Activated CD4-positive, alpha-beta T cell treated with anti-CD3 and anti-CD28 coated beads for 4 hours (primary cell): ENCODE measurements around the gene SMARCA2.

Source experiments
- DNase-seq, 2 donors: peaks; one replicate each; pipeline ENCODE4 v3.0.0-alpha.2; 2020

Gene SMARCA2

DNA sequence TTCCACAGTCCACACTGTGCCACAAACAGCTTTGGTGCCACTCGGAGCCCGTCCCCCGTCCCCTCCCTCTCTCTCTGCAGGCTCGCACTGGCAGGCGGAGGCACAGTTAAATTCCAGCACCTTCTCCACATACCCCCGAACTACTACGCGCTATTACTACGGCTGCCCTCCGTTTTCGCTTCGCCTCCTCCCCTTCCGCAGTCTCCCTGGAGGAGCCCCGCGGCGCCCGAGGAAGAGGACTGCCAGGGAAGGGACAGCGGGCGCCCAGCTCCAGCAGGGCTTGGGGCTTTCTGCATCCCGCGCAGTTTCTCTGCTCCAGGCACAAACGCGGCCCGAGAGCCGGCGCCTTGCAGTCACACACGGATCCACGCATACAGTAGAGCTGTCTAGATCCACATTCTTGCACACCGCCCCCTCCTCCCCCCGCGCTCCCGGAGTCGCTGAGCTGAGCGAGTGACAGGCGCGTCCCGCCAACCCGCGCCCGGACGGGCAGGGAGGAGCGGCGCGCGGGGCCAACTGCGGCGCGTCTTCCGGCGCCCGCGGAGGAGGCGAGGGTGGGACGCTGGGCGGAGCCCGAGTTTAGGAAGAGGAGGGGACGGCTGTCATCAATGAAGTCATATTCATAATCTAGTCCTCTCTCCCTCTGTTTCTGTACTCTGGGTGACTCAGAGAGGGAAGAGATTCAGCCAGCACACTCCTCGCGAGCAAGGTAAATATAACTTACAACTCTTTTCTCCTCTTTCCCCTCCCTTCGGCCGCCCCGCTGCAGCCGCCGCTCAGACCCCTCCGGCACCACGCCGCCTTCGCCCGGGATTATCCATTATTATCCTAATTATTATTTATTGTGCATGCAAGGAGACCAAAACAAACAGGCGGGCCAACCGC lies at the start of gene SMARCA2:
SMARCA2 (plus strand) TSS at position 652 of the 885 bp plus-strand sequence. CDS start 13,676 bp downstream, outside the sequence.
- DNase-seq = peak; percentile 97

- no peak for DNase-seq
Observed at GRCh38 chr9:1966725-1967366, 48.3 kb upstream of the SMARCA2 start.

DNA sequence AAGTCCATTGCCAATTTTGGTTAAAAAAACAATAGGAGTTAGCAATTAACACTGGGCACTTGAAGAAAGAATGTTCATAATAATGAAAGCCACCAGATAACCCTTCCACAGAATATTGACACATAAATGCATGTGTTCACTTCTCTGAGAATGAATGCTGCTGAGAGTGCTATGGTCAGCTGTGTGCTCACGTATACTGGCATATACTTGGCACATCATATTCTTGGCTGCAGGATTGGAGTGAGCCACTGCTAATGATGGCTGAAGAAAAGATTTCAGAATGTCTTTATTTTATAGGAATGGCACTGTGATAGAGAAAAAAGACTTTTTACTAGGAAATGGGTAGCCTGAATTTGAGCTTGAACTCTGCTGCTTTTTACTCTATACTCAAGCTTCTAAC lies 46.0 kb upstream of the SMARCA2 start:
- DNase-seq = no peak

DNA sequence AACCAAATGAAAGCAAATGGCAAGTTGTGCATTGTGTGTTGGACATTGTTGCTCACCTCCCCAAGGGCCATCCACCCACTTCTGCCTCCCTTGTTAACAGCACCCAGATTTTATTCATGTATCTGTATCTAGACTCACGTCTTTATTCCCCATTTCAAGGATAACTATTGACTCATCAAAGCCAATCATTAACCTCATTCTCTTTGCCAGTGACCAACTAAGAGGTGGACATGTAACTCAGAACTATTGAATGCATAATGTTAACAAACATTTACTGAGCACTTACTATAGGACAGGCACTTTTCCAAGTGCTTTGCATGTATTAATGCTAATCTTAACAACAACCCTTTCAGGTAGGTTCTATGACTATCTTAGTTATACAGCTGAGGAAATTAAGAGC lies 45.2 kb upstream of the SMARCA2 start:
- no peak for DNase-seq

- DNase-seq = no peak
Observed at GRCh38 chr9:1972672-1973071, 42.5 kb upstream of the SMARCA2 start.

- DNase-seq = no peak
Observed at GRCh38 chr9:1977026-1977425, 38.1 kb upstream of the SMARCA2 start.

DNA sequence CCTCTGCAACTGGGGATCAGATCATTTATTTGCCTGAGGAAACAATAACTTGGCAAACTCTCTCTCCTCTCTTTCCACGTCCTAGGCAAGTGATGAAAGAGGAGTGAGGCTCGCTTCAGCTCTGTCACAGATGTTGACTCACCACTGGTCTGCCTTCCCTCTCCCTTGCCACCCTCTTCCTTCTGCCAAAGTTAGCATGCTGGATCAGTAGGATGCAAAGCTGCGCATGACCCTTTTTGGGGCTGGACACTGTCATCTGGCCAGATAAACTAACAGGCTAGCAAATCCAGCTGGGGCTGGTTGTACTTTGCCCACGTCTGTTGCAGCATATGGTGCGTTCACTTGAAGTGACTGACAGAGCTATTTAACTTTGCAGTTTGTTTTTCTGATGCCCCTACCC lies 36.2 kb upstream of the SMARCA2 start:
- DNase-seq = no peak

DNA sequence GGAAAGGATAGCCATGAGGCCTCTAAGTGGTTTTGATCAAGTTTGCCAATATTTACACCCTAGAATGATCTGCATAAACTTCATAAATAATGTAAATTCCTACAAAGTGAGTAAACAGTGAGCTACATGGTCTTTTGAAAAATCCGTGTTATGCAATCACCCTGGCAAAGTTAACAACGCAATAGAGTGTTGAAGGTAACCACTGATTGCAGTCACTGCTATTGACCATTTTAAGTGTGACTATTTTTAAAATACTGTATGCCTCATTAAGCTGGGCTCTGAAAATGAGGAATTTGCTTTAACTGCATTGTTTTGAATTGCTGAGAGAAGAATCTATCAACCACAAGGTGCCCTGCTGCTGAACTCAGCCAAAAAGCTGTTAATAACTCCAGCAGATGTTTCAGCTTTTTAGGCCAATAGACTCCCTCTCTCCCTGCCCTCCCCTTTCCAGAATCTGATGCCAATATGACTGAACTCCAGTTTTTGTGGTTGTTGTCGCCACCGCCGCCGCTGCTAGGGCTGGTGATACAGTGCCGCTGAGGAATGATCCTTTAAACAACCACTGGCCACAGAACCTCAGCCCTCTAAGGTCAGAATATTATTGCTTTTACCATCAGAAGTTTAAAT lies 35.3 kb upstream of the SMARCA2 start:
- no peak for DNase-seq

GRCh38 chr9:1980387-1980786 lies 34.8 kb upstream of the SMARCA2 start:
- DNase-seq = no peak

- no peak for DNase-seq
Observed at GRCh38 chr9:1982074-1982473, 33.1 kb upstream of the SMARCA2 start.

GRCh38 chr9:1986341-1986740 lies 28.8 kb upstream of the SMARCA2 start:
- no peak for DNase-seq

DNA sequence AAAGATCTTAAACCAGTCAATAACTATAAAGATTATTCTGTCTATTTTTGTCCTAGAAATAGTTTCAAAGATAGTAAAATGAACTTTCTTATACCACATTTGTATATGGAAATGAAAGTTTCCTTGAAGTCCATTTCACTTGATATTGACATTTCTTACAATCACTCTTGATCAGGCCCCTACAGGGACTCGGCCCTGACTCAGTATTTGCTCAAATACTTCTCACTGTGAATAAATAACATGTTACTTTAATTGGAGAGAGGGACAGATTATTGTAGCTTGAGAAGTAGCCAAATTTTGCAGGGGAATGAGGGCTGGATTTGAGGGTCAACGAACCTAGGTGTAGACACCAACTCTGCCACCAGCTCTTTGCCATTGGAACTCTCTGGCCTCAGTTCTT lies 25.6 kb upstream of the SMARCA2 start:
- no peak for DNase-seq

GRCh38 chr9:1994180-1994579 lies 21.0 kb upstream of the SMARCA2 start:
- DNase-seq = no peak

- no peak for DNase-seq
Observed at GRCh38 chr9:1995084-1995483, 20.1 kb upstream of the SMARCA2 start.

DNA sequence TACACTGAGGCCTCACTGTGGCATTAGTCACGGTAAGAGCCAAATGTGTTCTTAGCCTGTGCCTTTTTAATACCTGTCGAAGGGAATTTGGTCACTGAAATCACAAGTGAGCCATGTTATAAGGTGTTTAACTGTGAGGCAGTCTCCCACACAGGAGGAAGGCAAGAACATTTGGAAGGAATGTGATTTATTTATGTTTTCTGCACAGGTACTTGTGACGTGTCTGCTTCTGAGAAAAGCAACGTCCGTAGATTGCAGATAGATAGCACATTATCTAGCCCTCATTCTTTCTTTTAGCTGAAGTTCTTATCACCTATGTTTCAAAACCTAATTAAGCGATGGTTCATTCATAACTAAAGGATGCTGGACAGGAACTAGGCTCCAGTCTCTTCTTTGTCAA lies 19.0 kb upstream of the SMARCA2 start:
- DNase-seq = no peak

- DNase-seq = no peak
Observed at GRCh38 chr9:1997646-1998045, 17.5 kb upstream of the SMARCA2 start.

DNA sequence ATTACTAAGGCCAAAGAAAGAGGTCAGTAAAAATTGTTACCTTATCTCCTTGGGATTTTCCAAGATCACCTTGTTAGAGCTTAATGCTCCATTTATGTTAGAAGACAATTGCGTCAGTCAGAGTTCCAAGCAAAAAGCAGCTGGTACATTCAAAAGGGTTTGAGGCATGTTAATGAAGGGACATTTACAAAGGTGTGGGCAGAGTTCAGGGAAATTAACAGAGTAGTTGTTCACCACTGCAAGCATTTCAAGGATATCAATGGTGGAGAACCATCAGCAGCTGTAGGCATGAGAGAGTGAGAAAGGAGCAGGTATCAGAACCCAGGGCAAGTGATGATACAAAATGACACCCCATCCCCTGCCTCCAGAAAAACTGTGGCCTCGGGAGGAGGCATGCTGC lies 17.0 kb upstream of the SMARCA2 start:
- no peak for DNase-seq

- no peak for DNase-seq
Observed at GRCh38 chr9:2000314-2000713, 14.8 kb upstream of the SMARCA2 start.

GRCh38 chr9:2008372-2008771 lies 6.8 kb upstream of the SMARCA2 start:
- DNase-seq = no peak

DNA sequence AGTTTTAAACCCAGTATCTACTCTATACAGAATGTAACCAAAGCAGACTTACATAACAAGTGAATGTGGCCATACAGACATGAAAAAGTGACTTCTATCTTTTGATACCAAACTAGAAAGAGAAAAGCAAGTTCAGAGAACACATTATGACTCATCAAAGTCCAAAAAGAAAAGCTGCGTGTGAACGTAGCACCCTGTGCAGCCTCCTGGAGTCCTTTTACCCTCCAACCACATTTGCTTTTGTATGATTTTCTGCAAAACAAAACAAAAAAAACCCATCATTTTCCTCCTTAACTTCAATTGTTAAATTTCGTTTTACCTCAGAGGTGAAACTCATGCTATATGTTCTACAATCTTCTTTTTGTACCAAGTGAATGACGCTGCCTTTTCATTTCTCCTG lies 2.8 kb upstream of the SMARCA2 start:
- DNase-seq = no peak

- DNase-seq = no peak
Observed at GRCh38 chr9:2013743-2014475, 1.2 kb upstream of the SMARCA2 start.

DNA sequence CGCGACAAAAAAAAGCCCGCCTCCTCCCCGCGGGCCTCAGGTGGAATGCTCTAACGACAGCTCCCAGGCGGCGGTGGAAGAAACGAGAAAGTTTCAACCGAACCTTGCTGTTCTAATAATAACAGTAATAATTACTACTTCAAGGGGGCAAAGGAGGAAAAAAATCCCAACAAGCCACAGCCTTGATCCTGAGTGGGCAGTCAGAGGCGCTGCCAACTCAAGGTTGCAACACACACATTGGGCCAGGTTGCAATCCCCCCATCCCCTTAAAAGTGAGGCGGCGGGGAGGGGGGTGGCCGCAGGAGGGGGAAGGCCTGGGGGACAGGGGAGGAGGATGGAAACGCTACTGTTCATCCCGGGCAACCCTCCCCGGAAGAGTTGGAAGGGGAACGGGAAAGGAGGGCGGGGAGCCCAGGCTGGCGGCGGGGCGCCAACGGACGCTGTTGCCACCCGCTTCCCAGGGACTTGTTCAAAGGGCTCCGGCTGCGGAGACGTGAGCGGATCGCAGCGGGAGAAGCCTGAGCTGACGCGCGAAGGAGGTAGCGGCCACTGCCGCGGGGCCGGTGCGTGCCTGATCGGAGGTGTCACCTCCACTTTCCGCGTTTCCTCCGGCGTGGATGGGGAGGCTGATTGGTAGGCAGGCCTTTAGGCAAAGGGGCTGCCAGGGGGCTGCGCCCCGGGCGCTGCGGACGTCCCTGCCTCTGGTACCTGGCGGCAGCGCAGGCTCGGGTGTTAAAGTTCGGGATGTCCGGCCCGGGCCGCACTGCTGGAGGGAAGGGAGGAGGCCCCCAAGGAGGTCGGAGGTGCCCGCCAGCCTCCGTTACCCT lies 647 bp downstream of the SMARCA2 start:
- peak; percentile 34 to 49 for DNase-seq
